ENCODE data around the gene NUDT3. TPM values are rescaled to one million over a fixed set of nuclear protein-coding genes. Genes with fewer than 3 reads are reported as not detected.
A peak's percentile ranks its signal among the peaks of the same experiment; 100 is the strongest.

The NUDT3 gene
- total and polyA plus RNA-seq, 2 experiments from 2014 or later: 12.1 to 31.1 TPM

GRCh38 chr6:34391786-34392496 is 528 bp downstream of the NUDT3 start (continued):
- TF ChIP-seq REST (IDR thresholded peaks at IDR 0.05; ENCODE audit: unreplicated experiment) (no peak), EZH2phosphoT487 (IDR thresholded peaks at IDR 0.05; ENCODE audit: unreplicated experiment) (no peak)

- peak overlapping the region; percentile 78; the same call in 1 of the 2 replicates for H3K27ac ChIP-seq (ENCODE audit: low read depth)
- H3K4me2 ChIP-seq: peak overlapping the region; percentile 74
- H3F3A ChIP-seq (replicated peaks; ENCODE audit: low read depth): 0 out of 2 replicates have a peak, but pooled peaks cover 3% of the 10 kb centered on the region
- no peak for ATAC-seq
- H4K20me1 ChIP-seq (replicated peaks; ENCODE audit: insufficient read depth): peaks cover 7% of the 10 kb centered on the region; the same call in 1 of the 2 replicates
- peaks cover 4% of the 10 kb centered on the region for H3K36me3 Mint-ChIP-seq (ENCODE audit: low read depth)
- peaks cover 15% of the 10 kb centered on the region for H3K4me1 Mint-ChIP-seq
- no peaks in the 10 kb centered on the region for H3K9me2 ChIP-seq (ENCODE audit: insufficient read depth)
- TF ChIP-seq NANOG (IDR thresholded peaks at IDR 0.05; ENCODE audit: borderline replicate concordance) (no peak), CREB1 (CRISPR knock-in tag; IDR thresholded peaks at IDR 0.05; ENCODE audit: low read depth) (no peak)
- peaks cover 14% of the 10 kb centered on the region; the same call in 1 of the 2 replicates for H3K4me1 ChIP-seq (ENCODE audit: insufficient read depth)
- H3K9me3 Mint-ChIP-seq: peaks cover 11% of the 10 kb centered on the region
- H2AFZ ChIP-seq: no peak overlapping the region
- no peak for DNase-seq (ENCODE audit: low spot score)
- no peak overlapping the region for H3K27ac Mint-ChIP-seq
- peak overlapping the region; percentile 58 for H3K4me3 ChIP-seq
- H3K27me3 ChIP-seq (ENCODE audit: insufficient read depth): no peaks in the 10 kb centered on the region
- peaks cover 52% of the 10 kb centered on the region for H3K79me2 ChIP-seq (replicated peaks; ENCODE audit: insufficient read depth)
- peaks cover 7% of the 10 kb centered on the region for H3K27me3 Mint-ChIP-seq (ENCODE audit: insufficient read depth, low read depth, poor library complexity)
- H3K4me3 Mint-ChIP-seq: no peak overlapping the region
- H3K36me3 ChIP-seq (ENCODE audit: insufficient read depth): no peaks in the 10 kb centered on the region; the same call in 1 of the 2 replicates
These were observed 1.0 kb downstream of the NUDT3 start for GRCh38 chr6:34391473-34391785.

- peaks cover 7% of the 10 kb centered on the region; the same call in 1 of the 2 replicates for H4K20me1 ChIP-seq (replicated peaks; ENCODE audit: insufficient read depth)
- Mint-ChIP-seq H3K27me3 (ENCODE audit: insufficient read depth, low read depth, poor library complexity) (peaks cover 6% of the 10 kb centered on the region), H3K4me3 (no peak overlapping the region), H3K36me3 (ENCODE audit: low read depth) (no peaks in the 10 kb centered on the region; the same call in 2 of the 3 replicates), H3K27ac (no peak overlapping the region), H3K9me3 (peaks cover 5% of the 10 kb centered on the region; the same call in 2 of the 3 replicates), H3K4me1 (peaks cover 20% of the 10 kb centered on the region)
- H3F3A ChIP-seq (replicated peaks; ENCODE audit: low read depth): 0 out of 2 replicates have a peak, but pooled peaks cover 3% of the 10 kb centered on the region
- H3K9me2 ChIP-seq (ENCODE audit: insufficient read depth): no peaks in the 10 kb centered on the region
- H2AFZ ChIP-seq: no peak overlapping the region
- no peak for ATAC-seq
- H3K4me3 ChIP-seq: peak overlapping the region; percentile 58
- no peaks in the 10 kb centered on the region; the same call in 1 of the 2 replicates for H3K36me3 ChIP-seq (ENCODE audit: insufficient read depth)
- no peaks in the 10 kb centered on the region for H3K27me3 ChIP-seq (ENCODE audit: insufficient read depth)
- H3K79me2 ChIP-seq (replicated peaks; ENCODE audit: insufficient read depth): peaks cover 58% of the 10 kb centered on the region
- peak; percentile 16 for DNase-seq (ENCODE audit: low spot score)
- peaks cover 21% of the 10 kb centered on the region; the same call in 1 of the 2 replicates for H3K4me1 ChIP-seq (ENCODE audit: insufficient read depth)
- no peak overlapping the region for H3K27ac ChIP-seq (ENCODE audit: low read depth)
- H3K4me2 ChIP-seq: peak overlapping the region; percentile 74
- TF ChIP-seq ZNF462 (CRISPR knock-in tag; IDR thresholded peaks at IDR 0.05): no peak
- TF ChIP-seq POLR2AphosphoS5 (IDR thresholded peaks at IDR 0.05; ENCODE audit: low read depth): no peak
These were observed 1.7 kb downstream of the NUDT3 start for GRCh38 chr6:34390531-34391472.
